Aorta (tissue), 5 donors: Measurements from ENCODE around the gene POU3F1. TPM values are rescaled to one million over a fixed set of nuclear protein-coding genes. Genes with fewer than 3 reads are reported as not detected.

Experiments used
- ATAC-seq: fragments of 200-7000 bp; cut with Tn5 transposase; one replicate; pipeline ENCODE4 v1.9.1; 2022; ENCODE audit warnings: moderate library complexity; ENCODE audit not compliant: low FRiP score
- DNase-seq, 2 donors: peaks; one replicate each; pipeline ENCODE4 v3.0.0-alpha.2; 2020
- H3K27ac ChIP-seq, 2 donors: one replicate each; pipeline ENCODE4 v1.5.1; 2013; ENCODE audit warnings: low read length in 2 of 2, mild to moderate bottlenecking in 2 of 2, moderate library complexity in 2 of 2, control low read depth in 1 of 2, inconsistent platforms in 1 of 2, low read depth in 1 of 2
- H3K27me3 ChIP-seq, 2 donors: one replicate each; pipeline ENCODE4 v1.6.1; 2013; ENCODE audit warnings: control low read depth in 1 of 2, low read length in 1 of 2, mild to moderate bottlenecking in 1 of 2, moderate library complexity in 1 of 2; ENCODE audit not compliant: insufficient read depth in 2 of 2, control insufficient read depth in 1 of 2
- H3K36me3 ChIP-seq, 2 donors: one replicate each; pipeline ENCODE4 v1.6.1; 2013; ENCODE audit warnings: control low read depth in 1 of 2, low read length in 1 of 2, mild to moderate bottlenecking in 1 of 2; ENCODE audit not compliant: insufficient read depth in 2 of 2, control insufficient read depth in 1 of 2
- H3K4me1 ChIP-seq, 2 donors: one replicate each; pipeline ENCODE4 v1.6.1; 2013; ENCODE audit warnings: low read length in 2 of 2, control low read depth in 1 of 2, mild to moderate bottlenecking in 1 of 2, moderate library complexity in 1 of 2; ENCODE audit not compliant: insufficient read depth in 2 of 2, control insufficient read depth in 1 of 2
- H3K4me3 ChIP-seq, 2 donors: one replicate each; pipeline ENCODE4 v1.5.1; 2013; ENCODE audit warnings: low read length in 2 of 2, control low read depth in 1 of 2, mild to moderate bottlenecking in 1 of 2
- H3K9me3 ChIP-seq: one replicate; pipeline ENCODE4 v1.6.1; 2013; ENCODE audit warnings: mild to moderate bottlenecking, low read length; ENCODE audit not compliant: control insufficient read depth
- WGBS, 2 donors: extraction: QIAGEN DNeasy Blood & Tissue Kit; methylation state at CpG; one replicate each; pipeline ENCODE4 v1.1.7; 2013; 5-methylcytosine and 5-hydroxymethylcytosine counted together
- intact Hi-C, 2 donors: fragments of 100-400 bp; cut with DNase I; formaldehyde crosslinking; loops; one replicate each; pipeline versions ENCODE4 v1.14.2 to v1.15.0; 2022
- polyA plus RNA-seq, 2 donors: library from polyadenylated mRNA; stranded (reverse); fragments of 200-250 nt; gene quantifications; one replicate each; pipeline ENCODE4 v1.2.3, GENCODE V29; 2013
- total RNA-seq, 2 donors: library from RNA; stranded (reverse); fragmentation: NEBNext Ultra II Directional; extraction: Animal tissue kit (Norgen Biotek cat#: 25700); gene quantifications; one replicate each; pipeline ENCODE4 v1.2.1, GENCODE V29; 2021
- donor health status: healthy with polysubstance abuse.
- donor health status: Bipolar disorder and iron deficiency.
- donor health status: DM: no; HTN: no; CAD: no.
- donor health status: DM: no; HTN: no; CAD: no.
- donor health status: DM: yes; HTN: yes; CAD: no.

POU3F1 gene
- total and polyA plus RNA-seq, 4 donors, result 0.21 to 0.55 TPM; not detected in 2

- 3 to 5% methylated on average over 62 to 115 of the region's 115 CpGs for WGBS, 2 donors
- intact Hi-C loops, result loop anchor here in 1 of 2 donors (5.0 kb wide), 1 partner anchor 92 kb away; no protein-coding TSS in a partner anchor
These were observed 926 bp downstream of the POU3F1 start for GRCh38 chr1:38045401-38046332.

GRCh38 chr1:38044221-38045215 lies 2.1 kb downstream of the POU3F1 start:
- 7 to 8% methylated on average over 57 to 70 of the region's 70 CpGs for WGBS, 2 donors
- no peaks in the 10 kb centered on the region for H3K4me1 ChIP-seq
- no peaks in the 10 kb centered on the region for H3K36me3 ChIP-seq
- DNase-seq (no peak), ATAC-seq (no peak)
- peaks cover 0 to 3% of the 10 kb centered on the region in 2 donors for H3K27me3 ChIP-seq
- no peaks in the 10 kb centered on the region for H3K9me3 ChIP-seq
- intact Hi-C loops, result loop anchor here in 1 of 2 donors (5.0 kb wide), 1 partner anchor 93 kb away; no protein-coding TSS in a partner anchor
- no peak overlapping the region for H3K27ac ChIP-seq
- no peak overlapping the region for H3K4me3 ChIP-seq

More at GRCh38 chr1:38045401-38046332, 926 bp downstream of the POU3F1 start:
- no peak overlapping the region for H3K27ac ChIP-seq
- H3K36me3 ChIP-seq, result no peaks in the 10 kb centered on the region
- no peaks in the 10 kb centered on the region for H3K4me1 ChIP-seq
- no peaks in the 10 kb centered on the region for H3K9me3 ChIP-seq
- H3K4me3 ChIP-seq, result peak overlapping the region in 1 of 2 donors; percentile 69
- H3K27me3 ChIP-seq, result peaks cover 0 to 3% of the 10 kb centered on the region in 2 donors
- no peak for DNase-seq
- no peak for ATAC-seq

- intact Hi-C loops, result no loop called here
- Histone ChIP-seq H3K4me3 (no peak overlapping the region), H3K27ac (no peak overlapping the region), H3K27me3 (peaks cover 0 to 3% of the 10 kb centered on the region in 2 donors), H3K36me3 (no peaks in the 10 kb centered on the region), H3K9me3 (no peaks in the 10 kb centered on the region), H3K4me1 (no peaks in the 10 kb centered on the region)
- ATAC-seq, result no peak
- 91 to 93% methylated on average over 12 of the region's 12 CpGs for WGBS, 2 donors
- DNase-seq, result peak in 1 of 2 donors; percentile 28
These were observed 3.4 kb downstream of the POU3F1 start for GRCh38 chr1:38043036-38043747.

- no peak overlapping the region for H3K4me3 ChIP-seq
- ATAC-seq (no peak), DNase-seq (peak in 1 of 2 donors; percentile 48)
- H3K27me3 ChIP-seq, result peaks cover 0 to 3% of the 10 kb centered on the region in 2 donors
- intact Hi-C loops, result no loop called here
- 86 to 88% methylated on average over 21 of the region's 21 CpGs for WGBS, 2 donors
- H3K4me1 ChIP-seq, result no peaks in the 10 kb centered on the region
- H3K36me3 ChIP-seq, result no peaks in the 10 kb centered on the region
- no peak overlapping the region for H3K27ac ChIP-seq
- H3K9me3 ChIP-seq, result no peaks in the 10 kb centered on the region
These were observed 4.4 kb downstream of the POU3F1 start for GRCh38 chr1:38041936-38042834.

GRCh38 chr1:38039331-38040088 lies 7.1 kb downstream of the POU3F1 start:
- no peaks in the 10 kb centered on the region for H3K36me3 ChIP-seq
- 83 to 86% methylated on average over 17 of the region's 17 CpGs for WGBS, 2 donors
- no peak overlapping the region for H3K4me3 ChIP-seq
- H3K4me1 ChIP-seq, result no peaks in the 10 kb centered on the region
- no peak for ATAC-seq
- intact Hi-C loops, result no loop called here
- no peaks in the 10 kb centered on the region for H3K9me3 ChIP-seq
- no peak overlapping the region for H3K27ac ChIP-seq
- DNase-seq, result no peak
- peaks cover 0 to 3% of the 10 kb centered on the region in 2 donors for H3K27me3 ChIP-seq

GRCh38 chr1:38038861-38039260 lies 7.7 kb downstream of the POU3F1 start:
- Histone ChIP-seq H3K4me3 (no peak overlapping the region), H3K27me3 (no peaks in the 10 kb centered on the region), H3K9me3 (no peaks in the 10 kb centered on the region), H3K36me3 (no peaks in the 10 kb centered on the region), H3K27ac (no peak overlapping the region), H3K4me1 (no peaks in the 10 kb centered on the region)
- ATAC-seq (no peak), DNase-seq (no peak)
- WGBS, 2 donors, result 37 to 52% methylated on average over 10 of the region's 10 CpGs
- intact Hi-C loops, result no loop called here

GRCh38 chr1:38037221-38037939 lies 9.2 kb downstream of the POU3F1 start:
- intact Hi-C loops, result no loop called here

More at GRCh38 chr1:38037221-38037939, 9.2 kb downstream of the POU3F1 start:
- Histone ChIP-seq H3K36me3 (no peaks in the 10 kb centered on the region), H3K27me3 (no peaks in the 10 kb centered on the region), H3K9me3 (no peaks in the 10 kb centered on the region), H3K4me1 (no peaks in the 10 kb centered on the region), H3K4me3 (no peak overlapping the region), H3K27ac (no peak overlapping the region)
- DNase-seq (no peak), ATAC-seq (no peak)
- WGBS, 2 donors, result 69 to 71% methylated on average over 5 of the region's 5 CpGs
